GF-D8 (cell line): Measurements from ENCODE around the gene NRL.
"Not testable (repeated sequence)": the region's sequence is repeated elsewhere in the genome, so short reads cannot be mapped to it uniquely, and the experiment has no call there.

Experiments used
- DNase-seq: peaks from one replicate; lab custom pipeline; 2025; lab: John Stamatoyannopoulos, UW

The NRL gene

GRCh38 chr14:24123424-24124417, 9.0 kb upstream of the NRL start:
- DNase-seq: no peak

DNA sequence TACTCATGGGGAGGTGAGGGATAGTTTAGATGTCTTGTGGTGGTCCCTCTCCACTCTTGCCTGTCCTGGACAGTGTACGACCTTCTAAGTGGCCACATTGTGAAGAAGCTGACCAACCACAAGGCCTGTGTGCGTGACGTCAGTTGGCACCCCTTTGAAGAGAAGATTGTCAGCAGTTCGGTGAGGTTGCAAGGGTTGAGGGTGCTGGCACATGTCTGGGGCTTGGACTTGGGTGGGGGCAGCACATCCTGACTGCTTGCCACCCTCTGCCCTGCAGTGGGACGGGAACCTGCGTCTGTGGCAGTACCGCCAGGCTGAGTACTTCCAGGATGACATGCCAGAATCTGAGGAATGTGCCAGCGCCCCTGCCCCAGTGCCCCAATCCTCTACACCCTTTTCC, 8.1 kb upstream of the NRL start:
- DNase-seq: no peak

- DNase-seq: no peak
Observed at GRCh38 chr14:24122416-24122815, 7.7 kb upstream of the NRL start.

DNA sequence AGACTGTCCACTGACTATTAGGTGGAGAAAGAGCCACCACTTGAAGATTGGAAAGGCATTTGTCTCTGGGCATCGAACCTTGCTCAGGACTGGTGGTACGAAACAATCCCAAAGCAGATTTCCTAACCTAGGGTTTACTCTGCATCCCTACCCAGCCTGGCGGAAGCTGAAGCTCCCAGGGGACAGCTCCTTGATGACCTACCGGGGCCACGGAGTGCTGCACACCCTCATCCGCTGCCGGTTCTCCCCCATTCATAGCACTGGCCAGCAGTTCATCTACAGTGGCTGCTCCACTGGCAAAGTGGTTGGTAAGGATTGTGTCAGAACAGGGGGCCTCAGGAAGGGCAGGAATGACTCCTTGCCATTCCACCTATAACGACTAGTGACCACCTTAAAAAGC, 6.5 kb upstream of the NRL start:
- DNase-seq: no peak

GRCh38 chr14:24119691-24120090, 4.9 kb upstream of the NRL start:
- DNase-seq: no peak

GRCh38 chr14:24117179-24117578, 2.4 kb upstream of the NRL start:
- no peak for DNase-seq

GRCh38 chr14:24116128-24116814, 1.5 kb upstream of the NRL start:
- DNase-seq: no peak

GRCh38 chr14:24115422-24116127, 826 bp upstream of the NRL start:
- DNase-seq: no peak

GRCh38 chr14:24113801-24114531, 783 bp downstream of the NRL start:
- peak; percentile 90 for DNase-seq

DNA sequence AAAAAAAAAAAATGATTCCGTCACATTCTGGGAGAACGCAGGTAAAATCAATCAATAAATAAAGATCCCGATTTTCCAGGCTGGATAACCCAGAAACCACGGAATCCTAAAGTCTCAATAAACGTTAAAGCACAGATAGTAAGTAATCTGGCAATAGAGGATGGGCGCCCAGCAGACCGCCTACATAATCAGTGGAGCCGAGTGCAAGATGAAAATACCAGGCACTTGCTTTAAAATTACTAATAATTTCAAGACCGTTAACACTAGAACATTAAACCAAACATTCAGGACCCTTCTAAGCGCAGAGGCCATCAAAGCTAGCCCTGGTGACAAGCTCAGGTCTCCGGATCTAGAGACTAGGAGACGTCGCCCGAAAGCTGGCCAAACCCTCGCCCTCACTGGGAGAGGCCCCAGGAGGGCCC, 1.4 kb downstream of the NRL start:
- DNase-seq: no peak

GRCh38 chr14:24110523-24110922, 4.2 kb downstream of the NRL start:
- DNase-seq: no peak

- DNase-seq: no peak
Observed at GRCh38 chr14:24110060-24110459, 4.7 kb downstream of the NRL start.

DNA sequence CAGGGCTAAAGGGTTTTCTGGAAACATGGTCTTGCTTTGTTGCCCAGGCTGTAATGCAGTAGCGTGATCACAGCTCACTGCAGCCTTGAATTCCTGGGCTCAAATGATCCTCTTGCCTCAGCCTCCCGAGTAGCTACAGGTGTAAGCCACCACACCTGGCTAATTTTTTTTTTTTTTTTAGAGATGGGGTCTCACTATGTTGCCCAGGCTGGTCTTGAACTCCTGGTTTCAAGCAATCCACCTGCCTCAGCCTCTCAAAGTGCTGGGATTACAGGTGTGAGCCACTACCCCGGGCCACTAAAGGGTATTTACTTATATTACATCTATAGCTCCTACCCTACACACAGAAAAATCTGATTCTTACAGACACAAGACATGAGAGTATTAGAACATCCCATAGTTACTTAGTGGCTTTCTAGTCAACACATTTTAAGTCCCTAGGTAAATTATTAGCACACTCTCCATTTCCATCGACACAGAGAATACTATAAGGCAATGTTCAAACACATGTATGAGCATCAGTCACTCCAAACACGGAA, 6.3 kb downstream of the NRL start:
- no peak for DNase-seq

- DNase-seq: no peak
Observed at GRCh38 chr14:24106672-24107271, 8.0 kb downstream of the NRL start.

DNA sequence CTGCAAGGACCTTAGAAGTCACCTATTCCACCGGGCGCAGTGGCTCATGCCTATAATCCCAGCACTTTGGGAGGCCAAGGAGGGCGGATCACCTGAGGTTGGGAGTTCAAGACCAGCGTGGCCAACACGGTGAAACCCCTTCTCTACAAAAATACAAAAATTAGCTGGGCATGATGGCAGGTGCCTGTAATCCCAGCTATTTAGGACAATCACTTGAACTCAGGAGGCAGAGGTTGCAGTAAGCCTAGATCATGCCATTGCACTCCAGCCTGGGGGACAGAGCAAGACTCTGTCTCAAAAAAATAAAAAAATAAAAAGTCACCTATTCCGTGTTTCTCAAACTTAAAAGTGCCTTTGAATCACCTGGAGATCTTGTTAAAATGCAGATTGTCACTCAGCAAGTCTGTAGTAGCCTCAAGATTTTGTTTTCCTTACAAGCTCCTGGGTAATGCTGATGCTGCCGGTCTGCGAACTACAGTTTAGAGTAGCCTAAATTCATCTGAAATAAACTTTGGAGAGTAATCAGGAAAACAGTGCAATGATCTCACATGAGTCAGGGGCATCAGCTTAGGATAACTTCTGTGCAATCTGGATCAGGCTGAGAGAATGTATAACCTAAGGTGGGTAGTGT, 9.0 kb downstream of the NRL start:
- DNase-seq: not testable (repeated sequence)

- no peak for DNase-seq
Observed at GRCh38 chr14:24103451-24103850, 11.3 kb downstream of the NRL start.

- DNase-seq: no peak
Observed at GRCh38 chr14:24102357-24103048, 12.2 kb downstream of the NRL start.

DNA sequence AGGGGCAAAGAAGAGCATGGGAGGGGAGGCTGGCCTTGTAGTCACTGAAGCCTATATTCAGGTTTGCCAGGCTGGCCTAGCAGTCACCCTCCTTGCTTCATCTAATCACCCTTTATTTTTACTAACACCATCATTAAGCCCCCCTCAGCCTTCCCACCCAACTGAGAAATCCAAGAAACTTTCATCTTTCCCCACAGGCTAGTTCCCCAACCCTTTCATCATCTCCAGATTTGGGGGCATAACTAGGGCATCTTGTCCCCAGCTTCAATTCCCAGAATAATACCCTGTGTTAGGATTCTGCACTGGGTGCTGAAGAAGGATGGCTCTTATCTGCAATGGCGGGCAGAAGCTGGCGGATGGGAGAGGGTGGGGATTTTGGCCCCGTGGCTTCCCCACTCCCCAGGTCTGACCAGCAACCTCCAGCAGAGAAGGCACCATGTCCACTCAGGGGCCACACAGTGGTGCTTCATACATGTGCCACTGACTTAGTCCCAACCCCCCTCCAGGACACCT, 13.7 kb downstream of the NRL start:
- no peak for DNase-seq

GRCh38 chr14:24100197-24100981, 14.4 kb downstream of the NRL start:
- peak; percentile 8 for DNase-seq
